AG09319 (cell line): ENCODE results near the gene S100A6.

Experiments
- DNase-seq: peaks from one replicate; pipeline ENCODE4 v3.0.0-alpha.2; 2010; ENCODE audit warnings: low read depth; ENCODE audit errors: extremely low read depth
- TF ChIP-seq, protein P1 (sequence below): IDR thresholded peaks from 2 replicates; pipeline ENCODE4 v1.5.1; 2011; ENCODE audit warnings: low read depth, mild to moderate bottlenecking, inconsistent platforms, low read length, moderate library complexity

S100A6 gene

GRCh38 chr1:153536012-153536670 lies 350 bp upstream of the S100A6 start:
- peak; percentile 88 for DNase-seq
- TF ChIP-seq, protein P1, sequence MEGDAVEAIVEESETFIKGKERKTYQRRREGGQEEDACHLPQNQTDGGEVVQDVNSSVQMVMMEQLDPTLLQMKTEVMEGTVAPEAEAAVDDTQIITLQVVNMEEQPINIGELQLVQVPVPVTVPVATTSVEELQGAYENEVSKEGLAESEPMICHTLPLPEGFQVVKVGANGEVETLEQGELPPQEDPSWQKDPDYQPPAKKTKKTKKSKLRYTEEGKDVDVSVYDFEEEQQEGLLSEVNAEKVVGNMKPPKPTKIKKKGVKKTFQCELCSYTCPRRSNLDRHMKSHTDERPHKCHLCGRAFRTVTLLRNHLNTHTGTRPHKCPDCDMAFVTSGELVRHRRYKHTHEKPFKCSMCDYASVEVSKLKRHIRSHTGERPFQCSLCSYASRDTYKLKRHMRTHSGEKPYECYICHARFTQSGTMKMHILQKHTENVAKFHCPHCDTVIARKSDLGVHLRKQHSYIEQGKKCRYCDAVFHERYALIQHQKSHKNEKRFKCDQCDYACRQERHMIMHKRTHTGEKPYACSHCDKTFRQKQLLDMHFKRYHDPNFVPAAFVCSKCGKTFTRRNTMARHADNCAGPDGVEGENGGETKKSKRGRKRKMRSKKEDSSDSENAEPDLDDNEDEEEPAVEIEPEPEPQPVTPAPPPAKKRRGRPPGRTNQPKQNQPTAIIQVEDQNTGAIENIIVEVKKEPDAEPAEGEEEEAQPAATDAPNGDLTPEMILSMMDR = no peak

GRCh38 chr1:153534925-153535241 lies 908 bp downstream of the S100A6 start:
- TF ChIP-seq, protein P1 = no peak
- DNase-seq = no peak

DNA sequence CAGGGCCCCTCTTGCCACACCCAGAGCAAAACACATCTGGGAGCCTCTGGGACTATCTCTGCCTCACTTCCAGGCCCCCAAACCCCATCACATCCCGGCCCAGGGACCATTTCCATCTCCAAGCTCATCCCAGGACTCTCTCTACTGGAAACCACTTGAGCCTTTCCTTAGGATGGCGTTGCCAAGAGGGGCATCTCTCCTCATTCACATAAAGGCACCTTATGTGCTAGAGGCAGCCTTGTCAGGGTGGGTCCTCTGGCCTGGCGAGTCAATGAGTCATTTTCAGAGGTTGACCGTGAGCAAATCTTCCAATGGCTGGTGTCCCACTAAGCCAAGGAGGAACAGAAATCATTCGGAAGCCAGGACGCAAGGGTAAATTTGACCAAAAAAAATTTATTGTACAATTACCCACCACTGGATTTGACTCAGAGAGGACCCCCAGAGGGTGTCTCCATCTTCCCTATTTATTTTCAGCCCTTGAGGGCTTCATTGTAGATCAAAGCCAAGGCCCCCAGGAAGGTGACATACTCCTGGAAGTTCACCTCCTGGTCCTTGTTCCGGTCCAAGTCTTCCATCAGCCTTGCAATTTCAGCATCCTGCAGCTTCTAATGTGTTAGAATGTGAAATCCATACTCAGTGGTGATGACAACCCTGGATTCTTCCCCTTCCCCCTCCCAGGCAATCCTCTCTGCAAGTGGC lies 1.4 kb downstream of the S100A6 start:
- TF ChIP-seq, protein P1 = no peak
- no peak for DNase-seq

DNA sequence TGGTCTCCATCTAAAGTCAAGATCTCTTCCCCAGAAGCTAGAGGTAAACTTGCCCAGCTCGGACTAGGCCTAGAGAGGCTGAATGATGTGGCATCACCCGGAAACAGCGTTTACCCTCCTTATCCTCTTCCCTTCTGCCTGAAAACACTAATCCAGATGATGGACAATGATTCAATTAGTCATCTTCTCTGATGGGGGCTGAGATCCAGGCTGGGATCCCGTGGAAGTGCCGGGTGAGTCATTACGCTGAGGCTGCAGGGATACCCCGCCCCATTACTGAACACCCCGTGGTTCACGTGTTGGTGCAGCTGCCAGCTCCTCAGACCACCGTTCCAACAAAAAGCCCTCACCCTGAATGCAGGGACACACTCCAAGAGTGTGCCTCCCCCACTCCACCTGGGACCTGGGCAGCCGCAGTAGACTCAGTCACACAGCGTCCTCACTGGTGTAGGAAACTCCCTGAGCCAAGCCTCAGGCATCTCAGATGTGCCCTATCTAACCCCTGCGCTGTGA lies 2.0 kb downstream of the S100A6 start:
- DNase-seq = no peak
- TF ChIP-seq, protein P1 = no peak

DNA sequence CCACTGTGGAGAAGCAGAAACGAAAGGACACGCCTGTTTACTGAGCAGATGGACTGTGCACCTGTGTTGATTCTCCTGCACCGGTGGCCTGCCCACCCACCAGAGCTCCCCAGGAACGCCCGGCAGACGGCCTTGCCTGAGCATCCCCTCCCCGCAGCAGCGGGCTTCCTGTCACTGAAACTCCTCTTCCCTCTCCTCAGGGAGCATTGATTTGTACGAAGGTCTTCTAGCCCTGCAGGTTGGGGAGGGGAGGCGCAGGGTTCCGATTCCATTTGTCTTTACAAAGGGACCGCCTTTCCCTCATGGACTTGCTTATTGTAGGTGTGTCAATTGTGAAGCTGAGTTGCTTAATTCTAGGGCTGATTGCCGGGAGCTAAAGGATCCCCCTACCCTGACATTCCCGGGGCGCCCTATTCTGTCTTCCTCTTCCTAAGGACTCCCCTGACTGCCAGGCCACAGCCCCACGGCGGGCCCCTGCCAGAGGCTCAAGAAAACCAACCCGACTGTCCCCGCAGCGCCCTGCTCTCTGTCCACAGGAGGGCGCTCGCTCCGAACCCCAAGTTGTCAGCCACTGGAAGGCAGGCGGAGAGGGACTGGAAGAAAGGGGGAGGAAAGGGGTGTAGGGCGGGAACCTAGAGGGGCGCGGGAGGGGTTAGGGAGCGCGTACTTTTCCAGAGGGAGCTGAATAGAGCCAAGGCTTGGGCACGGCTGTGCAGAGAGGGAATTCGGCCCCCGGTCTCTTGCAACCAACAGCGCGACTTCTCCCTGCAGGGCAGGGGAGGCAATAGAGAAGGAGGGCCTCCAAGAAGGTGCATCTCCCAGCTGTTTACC lies 2.8 kb downstream of the S100A6 start:
- DNase-seq = peak; percentile 83
- TF ChIP-seq, protein P1 = peak; percentile 95

GRCh38 chr1:153532181-153532580 lies 3.6 kb downstream of the S100A6 start:
- TF ChIP-seq, protein P1 = no peak
- no peak for DNase-seq
